ENCODE data around the gene NTNG2.
A peak's percentile ranks its signal among the peaks of the same experiment; 100 is the strongest.

Gene NTNG2

DNA sequence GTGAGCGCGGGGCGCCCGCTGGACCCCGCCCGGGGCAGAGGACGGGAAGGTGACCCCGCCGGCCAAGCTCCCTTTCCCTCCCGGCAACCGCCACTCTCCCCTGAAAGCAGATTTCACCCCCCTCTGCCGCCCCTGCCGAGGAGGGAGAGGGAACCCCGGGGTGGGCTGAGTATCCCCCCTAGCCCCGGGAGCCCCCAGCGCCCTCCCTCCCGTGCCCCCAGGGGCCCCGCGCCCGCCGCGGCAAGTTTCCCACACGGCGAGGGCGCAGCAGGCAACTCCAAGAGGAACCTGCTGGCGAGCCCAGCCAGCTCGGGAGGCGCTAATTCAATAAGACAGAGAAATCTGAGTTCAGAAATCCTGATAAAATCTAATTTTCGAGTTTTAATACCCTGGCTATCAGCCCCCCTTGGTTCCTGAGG, 1.6 kb downstream of the NTNG2 start:
- TF ChIP-seq, protein P1, sequence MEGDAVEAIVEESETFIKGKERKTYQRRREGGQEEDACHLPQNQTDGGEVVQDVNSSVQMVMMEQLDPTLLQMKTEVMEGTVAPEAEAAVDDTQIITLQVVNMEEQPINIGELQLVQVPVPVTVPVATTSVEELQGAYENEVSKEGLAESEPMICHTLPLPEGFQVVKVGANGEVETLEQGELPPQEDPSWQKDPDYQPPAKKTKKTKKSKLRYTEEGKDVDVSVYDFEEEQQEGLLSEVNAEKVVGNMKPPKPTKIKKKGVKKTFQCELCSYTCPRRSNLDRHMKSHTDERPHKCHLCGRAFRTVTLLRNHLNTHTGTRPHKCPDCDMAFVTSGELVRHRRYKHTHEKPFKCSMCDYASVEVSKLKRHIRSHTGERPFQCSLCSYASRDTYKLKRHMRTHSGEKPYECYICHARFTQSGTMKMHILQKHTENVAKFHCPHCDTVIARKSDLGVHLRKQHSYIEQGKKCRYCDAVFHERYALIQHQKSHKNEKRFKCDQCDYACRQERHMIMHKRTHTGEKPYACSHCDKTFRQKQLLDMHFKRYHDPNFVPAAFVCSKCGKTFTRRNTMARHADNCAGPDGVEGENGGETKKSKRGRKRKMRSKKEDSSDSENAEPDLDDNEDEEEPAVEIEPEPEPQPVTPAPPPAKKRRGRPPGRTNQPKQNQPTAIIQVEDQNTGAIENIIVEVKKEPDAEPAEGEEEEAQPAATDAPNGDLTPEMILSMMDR (conservative IDR thresholded peaks at IDR 0.05; ENCODE audit: control insufficient read depth, insufficient read depth, low read depth, low read length), result no peak
- DNase-seq (ENCODE audit: low read depth), result peak; percentile 9
- no peak overlapping the region for H3K4me3 ChIP-seq (ENCODE audit: control insufficient read depth, low read depth, low read length)

DNA sequence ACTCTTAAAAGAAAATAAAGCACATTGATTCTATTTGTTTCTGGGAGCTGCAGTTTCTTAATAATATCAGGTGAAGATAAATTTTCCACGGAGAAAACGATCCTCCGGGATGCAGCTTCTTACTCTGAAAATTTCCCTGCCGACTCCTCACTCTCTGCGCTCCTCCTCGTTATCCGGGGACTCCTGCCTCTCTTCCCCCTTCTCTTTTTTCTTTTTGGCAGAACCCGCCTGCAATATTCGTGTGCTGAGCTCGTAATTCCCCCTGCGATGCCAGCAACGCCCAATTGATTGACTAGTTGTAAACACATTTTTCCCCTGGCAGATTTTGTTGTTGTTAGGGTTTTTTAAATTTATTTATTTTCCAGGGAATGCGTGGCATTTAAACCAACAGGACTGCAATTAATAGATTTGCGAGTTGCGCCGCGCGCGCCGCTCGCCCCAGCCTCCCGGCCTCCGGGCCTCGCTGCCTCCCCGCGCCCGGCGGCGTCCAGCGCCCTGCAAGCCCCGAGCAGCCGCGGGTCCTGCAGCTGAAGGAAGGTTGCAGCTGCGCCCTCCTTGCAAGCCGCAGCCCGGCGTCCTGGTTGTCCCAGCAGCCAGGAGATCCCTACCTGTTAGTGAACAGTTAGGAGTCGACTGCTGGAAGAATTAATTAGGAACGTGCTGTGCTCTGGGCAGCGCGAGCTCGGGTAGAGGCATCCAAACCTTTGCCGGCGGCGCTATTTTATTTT, 2.2 kb downstream of the NTNG2 start:
- DNase-seq (ENCODE audit: low read depth), result no peak
- TF ChIP-seq, protein P1 (conservative IDR thresholded peaks at IDR 0.05; ENCODE audit: control insufficient read depth, insufficient read depth, low read depth, low read length), result no peak
- no peak overlapping the region for H3K4me3 ChIP-seq (ENCODE audit: control insufficient read depth, low read depth, low read length)

DNA sequence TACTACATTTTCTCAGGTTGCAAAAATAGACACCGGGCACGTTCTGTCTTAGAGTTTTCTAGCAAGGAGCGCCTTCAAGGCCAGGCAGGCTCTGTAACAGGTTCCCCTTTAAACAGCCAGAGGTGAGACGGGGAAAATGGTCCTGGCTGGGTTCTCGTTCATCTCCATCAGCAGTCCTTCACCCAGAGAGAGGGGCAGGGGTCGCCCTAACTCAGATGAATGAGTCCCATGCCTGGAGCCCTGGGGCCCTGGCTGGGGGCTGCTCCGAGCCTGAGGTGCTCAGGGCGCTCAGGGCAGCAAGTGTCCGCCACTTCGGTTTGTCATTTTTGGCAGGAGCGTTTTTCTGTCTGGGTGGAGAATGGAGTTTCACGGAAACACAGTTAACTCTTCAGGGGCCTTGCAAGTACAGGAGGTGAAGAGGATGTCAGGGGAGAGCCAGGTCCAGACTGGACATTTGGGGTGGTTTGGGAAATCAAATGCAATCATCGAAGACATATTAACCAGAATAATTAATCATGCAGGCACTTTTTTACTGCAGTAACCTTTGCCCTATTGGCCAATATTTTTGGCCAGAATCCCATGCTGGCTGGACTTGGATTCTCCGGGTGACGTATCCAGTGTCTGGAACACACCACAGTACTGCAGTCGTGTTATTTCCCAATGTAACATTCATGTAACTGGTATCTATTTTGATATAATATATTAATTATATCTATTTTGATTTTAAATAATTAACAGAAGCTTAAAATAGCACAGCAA, 2.9 kb downstream of the NTNG2 start:
- peak; percentile 91 for DNase-seq (ENCODE audit: low read depth)
- H3K4me3 ChIP-seq (ENCODE audit: control insufficient read depth, low read depth, low read length), result no peak overlapping the region
- TF ChIP-seq, protein P1 (conservative IDR thresholded peaks at IDR 0.05; ENCODE audit: control insufficient read depth, insufficient read depth, low read depth, low read length), result no peak

DNA sequence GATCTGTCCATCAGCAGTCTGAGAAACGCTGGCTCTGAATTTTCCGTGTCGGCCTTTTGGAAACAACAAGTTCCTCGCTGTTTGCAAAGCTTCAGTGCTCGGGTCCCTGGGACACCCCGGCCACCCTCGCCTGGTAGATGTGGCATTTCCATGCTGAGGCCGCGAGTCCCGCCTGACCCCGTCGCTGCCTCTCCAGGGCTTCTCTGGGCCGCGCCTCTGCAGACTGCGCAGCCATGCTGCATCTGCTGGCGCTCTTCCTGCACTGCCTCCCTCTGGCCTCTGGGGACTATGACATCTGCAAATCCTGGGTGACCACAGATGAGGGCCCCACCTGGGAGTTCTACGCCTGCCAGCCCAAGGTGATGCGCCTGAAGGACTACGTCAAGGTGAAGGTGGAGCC, 4.7 kb downstream of the NTNG2 start:
- H3K4me3 ChIP-seq (ENCODE audit: control insufficient read depth, low read depth, low read length), result no peak overlapping the region
- TF ChIP-seq, protein P1 (conservative IDR thresholded peaks at IDR 0.05; ENCODE audit: control insufficient read depth, insufficient read depth, low read depth, low read length), result peak; percentile 2
- DNase-seq (ENCODE audit: low read depth), result no peak

DNA sequence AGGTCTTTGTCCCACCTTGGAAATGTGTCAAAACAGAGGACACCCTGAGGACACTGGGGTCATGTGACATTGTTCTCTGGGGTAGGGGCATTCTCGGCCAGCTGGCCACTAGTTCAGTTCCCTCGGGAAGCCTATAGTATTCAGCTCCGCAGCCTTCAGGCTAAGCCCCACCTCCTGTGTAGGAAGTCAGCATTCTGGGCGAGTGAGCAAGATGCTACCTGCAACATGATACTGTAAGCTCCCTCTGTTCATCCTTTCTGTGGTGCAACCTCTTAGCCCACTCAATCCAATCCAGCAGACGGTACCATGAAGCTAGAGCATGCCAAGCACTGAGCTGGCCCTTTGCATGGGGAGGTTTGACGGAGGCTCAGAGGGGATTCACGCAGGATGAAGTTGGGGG, 5.3 kb downstream of the NTNG2 start:
- TF ChIP-seq, protein P1 (conservative IDR thresholded peaks at IDR 0.05; ENCODE audit: control insufficient read depth, insufficient read depth, low read depth, low read length), result no peak
- no peak overlapping the region for H3K4me3 ChIP-seq (ENCODE audit: control insufficient read depth, low read depth, low read length)
- no peak for DNase-seq (ENCODE audit: low read depth)

DNA sequence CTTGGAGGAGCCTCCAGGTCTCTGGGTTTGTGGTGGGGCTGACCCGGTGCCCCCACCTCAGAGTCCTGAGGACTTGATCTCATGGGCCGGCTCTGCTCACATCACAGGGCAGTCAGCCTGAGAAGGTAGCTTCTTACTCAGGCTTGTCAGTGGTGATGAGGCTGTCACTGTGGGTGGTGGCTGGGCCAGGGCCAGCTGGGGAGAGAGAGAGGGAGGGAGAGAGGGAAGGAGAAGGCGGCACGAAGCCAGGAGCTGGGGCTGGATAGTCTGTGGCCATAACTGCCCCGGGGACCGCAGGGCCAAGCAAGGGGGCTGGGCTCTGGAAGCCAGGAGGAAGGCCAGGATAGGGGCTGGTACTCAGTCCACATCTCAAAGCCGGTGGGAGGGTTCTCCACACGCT, 6.5 kb downstream of the NTNG2 start:
- no peak overlapping the region for H3K4me3 ChIP-seq (ENCODE audit: control insufficient read depth, low read depth, low read length)
- TF ChIP-seq, protein P1 (conservative IDR thresholded peaks at IDR 0.05; ENCODE audit: control insufficient read depth, insufficient read depth, low read depth, low read length), result no peak
- peak; percentile 35 for DNase-seq (ENCODE audit: low read depth)
